AG10803 (cell line): ENCODE data around the gene DDR2.
A peak's percentile ranks its signal among the peaks of the same experiment; 100 is the strongest.

Source experiments
- DNase-seq: peaks from one replicate; pipeline ENCODE4 v3.0.0; 2010; ENCODE audit warnings: low read depth
- H3K4me3 ChIP-seq: 2 replicates; pipeline ENCODE4 v1.5.1; 2011; ENCODE audit warnings: mild to moderate bottlenecking, low read length, control low read depth
- TF ChIP-seq, protein P1 (sequence below): conservative IDR thresholded peaks from 2 replicates; pipeline ENCODE4 v1.5.1; 2011; ENCODE audit warnings: mild to moderate bottlenecking, low read length, control low read depth, inconsistent platforms

Gene DDR2

DNA sequence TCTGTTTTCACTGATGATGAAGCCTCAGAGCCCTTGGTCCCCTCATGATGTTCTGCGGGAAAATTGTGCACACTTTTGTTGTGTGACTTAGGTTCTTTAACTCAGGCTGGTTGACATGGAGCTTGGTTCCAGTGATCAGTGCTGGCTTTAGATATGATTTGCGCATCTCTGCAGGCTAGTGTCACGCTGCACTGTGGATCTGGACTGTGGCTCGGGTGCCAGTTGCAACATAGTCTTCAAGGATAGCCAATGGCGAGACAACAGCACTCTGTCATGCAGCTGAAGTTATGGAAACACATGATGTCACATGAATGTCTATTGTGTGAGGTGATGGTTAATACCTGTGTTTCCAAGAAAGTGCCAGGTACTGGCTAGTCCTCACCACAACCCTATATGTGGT lies 56.7 kb downstream of the DDR2 start:
- no peak for DNase-seq
- TF ChIP-seq, protein P1, sequence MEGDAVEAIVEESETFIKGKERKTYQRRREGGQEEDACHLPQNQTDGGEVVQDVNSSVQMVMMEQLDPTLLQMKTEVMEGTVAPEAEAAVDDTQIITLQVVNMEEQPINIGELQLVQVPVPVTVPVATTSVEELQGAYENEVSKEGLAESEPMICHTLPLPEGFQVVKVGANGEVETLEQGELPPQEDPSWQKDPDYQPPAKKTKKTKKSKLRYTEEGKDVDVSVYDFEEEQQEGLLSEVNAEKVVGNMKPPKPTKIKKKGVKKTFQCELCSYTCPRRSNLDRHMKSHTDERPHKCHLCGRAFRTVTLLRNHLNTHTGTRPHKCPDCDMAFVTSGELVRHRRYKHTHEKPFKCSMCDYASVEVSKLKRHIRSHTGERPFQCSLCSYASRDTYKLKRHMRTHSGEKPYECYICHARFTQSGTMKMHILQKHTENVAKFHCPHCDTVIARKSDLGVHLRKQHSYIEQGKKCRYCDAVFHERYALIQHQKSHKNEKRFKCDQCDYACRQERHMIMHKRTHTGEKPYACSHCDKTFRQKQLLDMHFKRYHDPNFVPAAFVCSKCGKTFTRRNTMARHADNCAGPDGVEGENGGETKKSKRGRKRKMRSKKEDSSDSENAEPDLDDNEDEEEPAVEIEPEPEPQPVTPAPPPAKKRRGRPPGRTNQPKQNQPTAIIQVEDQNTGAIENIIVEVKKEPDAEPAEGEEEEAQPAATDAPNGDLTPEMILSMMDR: no peak
- H3K4me3 ChIP-seq: no peak overlapping the region

DNA sequence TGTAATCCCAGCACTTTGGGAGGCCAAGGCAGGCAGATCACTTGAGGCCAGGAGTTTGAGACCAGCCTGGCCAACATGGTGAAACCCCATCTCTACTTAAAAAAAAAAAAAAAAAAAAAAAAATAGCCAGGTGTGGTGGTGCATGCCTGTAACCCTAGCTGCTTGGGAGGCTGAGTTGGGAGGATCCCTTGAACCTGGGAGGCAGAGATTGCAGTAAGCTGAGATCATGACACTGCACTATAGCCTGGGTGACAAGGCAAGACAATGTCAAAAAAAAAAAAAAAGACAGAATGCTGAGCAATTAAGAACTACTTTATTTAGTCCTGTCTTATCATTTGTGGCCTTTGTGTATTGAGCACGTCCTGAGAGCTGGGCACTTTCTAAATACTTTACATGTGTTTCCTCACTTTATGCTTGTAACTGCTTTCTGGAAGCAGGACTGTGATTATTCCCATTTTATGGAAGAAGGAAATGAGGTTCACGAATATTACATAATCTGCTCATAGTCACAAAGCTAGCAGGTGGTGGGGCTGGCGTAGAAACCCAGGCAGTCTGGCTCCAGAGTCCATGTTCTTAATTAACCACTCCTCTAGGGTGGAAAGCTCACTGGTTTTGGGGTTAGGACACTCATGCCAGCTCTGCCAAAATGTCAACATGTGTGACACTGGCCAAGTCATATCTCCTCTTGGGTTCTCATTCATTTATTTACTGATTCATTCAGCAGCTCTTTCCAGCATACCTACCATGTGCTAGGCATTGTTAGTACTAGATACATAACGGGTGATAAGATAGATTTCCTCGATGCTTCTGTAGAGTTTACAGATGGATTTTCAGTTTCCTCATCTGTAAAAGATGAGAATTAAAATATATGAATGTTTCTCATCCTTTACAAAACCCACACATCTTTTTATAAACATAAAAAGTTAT lies 57.7 kb downstream of the DDR2 start:
- TF ChIP-seq, protein P1: no peak
- DNase-seq: peak; percentile 83
- H3K4me3 ChIP-seq: no peak overlapping the region

DNA sequence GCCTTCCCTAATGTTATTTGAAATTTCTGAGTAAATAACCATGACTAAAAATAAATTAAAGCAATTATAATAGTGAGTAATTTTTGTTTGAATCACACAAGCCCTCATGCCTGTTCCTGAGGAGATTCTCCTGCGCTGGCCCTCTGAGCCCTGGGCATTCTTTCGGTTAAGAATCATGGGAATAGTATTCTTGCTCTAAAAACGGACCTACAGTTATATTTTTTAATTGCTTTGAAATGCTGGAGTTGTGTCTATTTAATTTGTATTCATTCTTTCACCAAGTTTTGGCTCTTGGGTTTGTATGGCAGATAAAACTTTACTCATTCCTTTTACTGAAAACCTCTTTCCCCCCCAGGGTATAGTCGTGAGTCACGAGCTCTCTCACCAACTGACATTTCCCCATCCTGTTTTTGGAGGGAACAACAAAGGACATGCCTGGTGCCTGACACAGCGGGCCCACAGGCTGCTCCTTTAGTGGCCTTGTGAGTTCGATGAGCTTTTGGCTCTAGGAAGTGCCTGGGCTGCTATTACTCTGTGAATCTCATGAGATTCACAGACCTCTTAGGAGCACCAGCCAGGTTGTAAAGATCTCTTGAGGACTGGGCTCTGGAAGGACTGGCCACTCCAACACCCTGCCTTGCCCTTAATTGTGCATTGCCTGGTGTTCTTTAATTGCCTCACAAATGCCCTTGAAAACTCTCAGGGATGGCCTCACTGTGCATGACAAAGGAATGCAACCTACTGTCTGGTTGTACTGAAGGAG lies 58.6 kb downstream of the DDR2 start:
- TF ChIP-seq, protein P1: no peak
- peak; percentile 97 for DNase-seq
- no peak overlapping the region for H3K4me3 ChIP-seq

DNA sequence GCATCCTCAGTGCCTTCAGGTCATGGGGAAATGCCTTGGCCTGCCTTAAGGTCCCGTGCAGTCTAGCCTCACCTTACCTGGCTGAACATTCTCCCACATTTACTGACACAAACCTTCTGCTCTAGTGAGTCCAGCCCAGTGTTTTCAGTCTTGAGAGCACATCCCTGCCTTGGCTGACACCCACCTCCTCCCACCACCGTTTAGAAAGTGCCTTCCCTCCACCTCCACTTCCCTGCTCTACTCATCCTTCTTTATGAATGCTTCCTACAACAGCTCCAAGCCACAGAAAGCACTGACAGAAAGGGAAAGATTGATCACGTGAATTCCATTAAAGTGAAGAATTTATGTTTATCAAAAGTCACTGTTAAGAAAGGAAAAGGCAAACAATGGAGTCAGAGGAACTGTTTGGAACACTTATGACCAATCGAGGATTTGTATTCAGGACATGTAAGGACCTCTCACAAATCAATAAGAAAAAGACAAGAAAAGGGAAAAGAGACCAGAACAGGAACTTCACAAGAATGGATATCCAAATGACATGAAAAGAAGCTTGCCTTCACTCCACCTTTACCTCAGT lies 59.8 kb downstream of the DDR2 start:
- TF ChIP-seq, protein P1: no peak
- no peak overlapping the region for H3K4me3 ChIP-seq
- DNase-seq: no peak

DNA sequence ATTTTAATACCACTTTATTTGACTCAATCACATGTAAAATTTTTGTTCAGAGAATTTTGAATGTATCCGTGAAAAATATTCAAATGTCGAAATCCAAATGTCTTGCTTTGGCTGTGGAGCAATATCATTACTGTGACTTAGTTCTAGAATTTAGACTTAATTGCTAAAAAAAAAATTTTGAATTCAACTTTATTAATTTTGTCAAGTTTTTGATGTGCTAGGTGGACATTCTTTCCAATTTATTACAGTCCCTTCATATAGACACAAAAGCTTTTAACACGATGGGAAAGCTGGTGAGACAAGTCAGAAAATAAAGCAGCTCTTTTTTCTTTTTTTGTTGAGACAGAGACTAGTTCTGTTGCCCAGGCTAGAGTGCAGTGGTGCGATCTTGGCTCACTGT lies 62.6 kb downstream of the DDR2 start:
- no peak overlapping the region for H3K4me3 ChIP-seq
- no peak for DNase-seq
- TF ChIP-seq, protein P1: no peak

DNA sequence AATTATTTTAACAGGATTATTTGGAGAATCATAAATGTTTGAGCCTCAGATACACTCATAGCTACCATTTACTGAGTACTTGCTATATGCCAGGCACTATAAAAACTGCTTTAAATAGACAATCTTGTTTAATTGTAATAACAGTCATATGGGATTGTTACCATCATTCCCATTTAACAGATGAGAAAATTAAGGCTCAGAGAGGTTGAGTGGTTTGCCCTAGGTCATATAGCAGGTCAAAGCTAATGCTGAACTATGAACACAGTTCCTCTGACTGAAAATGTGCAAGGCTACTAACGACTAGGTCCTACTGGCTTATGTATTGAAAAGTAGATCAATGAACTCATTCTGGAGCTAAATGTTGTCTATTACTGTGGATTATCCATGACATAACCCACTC lies 63.4 kb downstream of the DDR2 start:
- TF ChIP-seq, protein P1: no peak
- H3K4me3 ChIP-seq: no peak overlapping the region
- DNase-seq: no peak
